IPS-20b (cell line): ENCODE data around the gene ADGRV1.

ENCODE experiments used
- H3K27ac ChIP-seq: one replicate; pipeline ENCODE4 v1.5.1; 2013; ENCODE audit warnings: low read length
- H3K27me3 ChIP-seq: 2 replicates; pipeline ENCODE4 v1.6.1; 2013; ENCODE audit warnings: mild to moderate bottlenecking, low read length, inconsistent platforms; ENCODE audit not compliant: insufficient read depth
- H3K36me3 ChIP-seq: 2 replicates; pipeline ENCODE4 v1.6.1; 2013; ENCODE audit warnings: low read depth, mild to moderate bottlenecking, inconsistent platforms, low read length, moderate library complexity; ENCODE audit not compliant: insufficient read depth
- H3K4me1 ChIP-seq: 2 replicates; pipeline ENCODE4 v1.6.1; 2013; ENCODE audit warnings: mild to moderate bottlenecking, control low read depth, inconsistent platforms, low read length, moderate library complexity; ENCODE audit not compliant: insufficient read depth
- H3K4me3 ChIP-seq: 2 replicates; pipeline ENCODE4 v1.5.1; 2013; ENCODE audit warnings: mild to moderate bottlenecking, low read length, inconsistent platforms
- H3K9ac ChIP-seq: 2 replicates; pipeline ENCODE4 v1.6.1; 2013; ENCODE audit warnings: low read depth, mild to moderate bottlenecking, inconsistent platforms, low read length, moderate library complexity
- H3K9me3 ChIP-seq: 2 replicates; pipeline ENCODE4 v1.6.1; 2013; ENCODE audit warnings: mild to moderate bottlenecking, low read depth, low read length, inconsistent platforms; ENCODE audit not compliant: insufficient read depth

Gene ADGRV1

DNA sequence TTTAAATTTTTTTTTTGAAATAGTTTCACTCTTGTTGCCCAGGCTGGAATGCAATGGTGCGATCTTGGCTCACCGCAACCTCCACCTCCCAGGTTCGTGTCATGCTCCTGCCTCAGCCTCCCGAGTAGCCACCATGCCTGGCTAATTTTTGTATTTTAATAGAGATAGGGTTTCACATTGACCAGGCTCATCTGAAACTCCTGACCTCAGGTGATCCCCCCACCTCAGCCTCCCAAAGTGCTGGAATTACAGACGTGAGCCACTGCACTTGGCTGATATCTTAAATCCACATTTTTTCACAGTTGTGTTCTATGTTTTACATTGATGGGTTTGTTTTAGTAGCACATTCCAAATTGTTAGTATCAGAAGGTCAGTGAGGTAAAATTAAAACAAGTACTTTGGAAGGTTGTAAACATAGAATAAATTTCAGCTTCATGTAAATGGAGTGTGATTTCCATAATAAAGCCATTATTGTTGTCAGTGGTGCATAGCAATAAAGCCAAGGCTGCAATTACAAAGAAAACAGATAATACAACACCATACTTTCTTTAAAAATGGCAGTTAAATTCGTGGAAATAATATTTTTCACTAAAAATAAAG is 537.3 kb downstream of the ADGRV1 start:
- H3K27me3 ChIP-seq = no peaks in the 10 kb centered on the region
- H3K4me1 ChIP-seq = peaks cover 24% of the 10 kb centered on the region
- H3K9ac ChIP-seq = peak overlapping the region; percentile 54; the same call in 1 of the 2 replicates
- H3K27ac ChIP-seq = no peak overlapping the region
- H3K36me3 ChIP-seq = no peaks in the 10 kb centered on the region
- peak overlapping the region; percentile 25; the same call in 1 of the 2 replicates for H3K4me3 ChIP-seq
- H3K9me3 ChIP-seq = no peaks in the 10 kb centered on the region

- Histone ChIP-seq H3K36me3 (peaks cover 14% of the 10 kb centered on the region), H3K9me3 (no peaks in the 10 kb centered on the region), H3K27ac (no peak overlapping the region), H3K27me3 (no peaks in the 10 kb centered on the region), H3K4me1 (peaks cover 26% of the 10 kb centered on the region), H3K4me3 (no peak overlapping the region), H3K9ac (no peak overlapping the region)
These were observed 539.9 kb downstream of the ADGRV1 start for GRCh38 chr5:91098541-91098940.

DNA sequence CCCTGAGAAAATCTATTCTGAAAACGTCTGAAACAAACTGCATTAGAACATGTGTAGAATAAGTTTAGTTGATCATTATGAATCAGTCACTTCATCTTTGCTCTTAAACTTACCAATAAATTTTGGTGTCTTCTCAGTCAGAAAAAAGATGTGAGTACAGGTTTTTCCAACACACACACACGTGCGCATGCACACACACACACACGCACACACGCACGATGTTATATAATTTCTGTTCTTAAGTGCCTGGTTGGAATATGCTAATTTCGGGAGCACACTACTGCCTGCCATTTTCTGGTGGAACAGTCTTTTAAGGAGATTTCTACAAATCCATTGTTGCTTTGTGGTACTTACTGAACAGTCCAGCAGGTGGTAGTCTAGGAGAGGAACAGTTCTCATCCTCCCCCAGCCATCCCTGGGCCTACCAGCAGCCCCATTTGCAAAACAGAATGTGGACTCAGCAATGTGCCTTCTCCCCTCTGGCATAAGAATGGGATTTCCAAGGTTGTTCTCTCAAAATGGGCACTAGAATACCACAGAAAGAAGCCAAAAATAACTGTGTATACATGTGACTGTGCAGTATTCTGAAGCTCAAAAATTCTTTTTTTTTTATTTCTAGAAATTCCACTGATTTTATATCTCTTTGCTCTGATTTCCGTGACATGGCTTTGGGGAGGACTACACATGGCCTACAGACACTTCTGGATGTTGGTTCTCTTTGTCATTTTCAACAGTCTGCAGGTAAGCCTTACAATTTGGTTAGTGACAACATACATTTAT is 543.2 kb downstream of the ADGRV1 start:
- Histone ChIP-seq H3K9ac (no peak overlapping the region), H3K9me3 (peaks cover 4% of the 10 kb centered on the region; the same call in 1 of the 2 replicates), H3K4me3 (no peak overlapping the region), H3K27ac (no peak overlapping the region), H3K36me3 (peaks cover 33% of the 10 kb centered on the region), H3K27me3 (no peaks in the 10 kb centered on the region), H3K4me1 (peaks cover 18% of the 10 kb centered on the region)

DNA sequence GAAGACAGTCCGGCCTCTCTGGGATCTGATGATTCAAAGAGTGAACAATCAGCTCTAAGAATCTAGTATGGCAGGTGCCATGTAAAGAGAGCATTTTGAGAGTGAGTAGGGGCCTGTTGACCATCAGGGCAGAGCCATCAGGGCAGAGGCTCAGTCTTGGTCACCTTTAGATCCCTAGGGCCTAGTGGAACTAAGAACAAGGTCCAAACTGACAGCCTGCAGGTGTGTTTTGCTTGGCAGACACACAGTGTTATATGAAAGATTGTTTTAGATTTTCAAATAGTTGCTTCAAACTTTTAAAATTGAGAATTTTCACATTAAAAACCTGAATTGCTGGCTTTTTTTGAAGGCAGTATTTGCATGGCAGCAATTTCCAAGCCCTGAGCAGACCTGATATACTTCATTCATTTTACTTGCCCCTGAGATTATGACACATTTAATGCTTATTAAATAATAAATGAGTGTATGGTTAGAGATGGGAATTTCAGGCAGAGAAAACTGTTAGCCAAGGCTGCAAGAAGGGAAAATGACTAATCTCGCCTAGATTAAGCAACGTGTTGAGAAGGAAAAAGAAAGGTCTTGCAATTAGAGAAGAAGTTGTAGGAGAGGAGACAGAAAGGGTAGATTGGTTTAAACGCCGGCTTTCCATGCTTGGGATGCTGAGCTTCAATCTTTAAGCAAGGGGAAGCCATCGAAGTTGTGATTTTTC is 544.9 kb downstream of the ADGRV1 start:
- Histone ChIP-seq H3K27ac (no peak overlapping the region), H3K27me3 (no peaks in the 10 kb centered on the region), H3K36me3 (peaks cover 33% of the 10 kb centered on the region), H3K4me1 (peaks cover 10% of the 10 kb centered on the region; the same call in 1 of the 2 replicates), H3K9me3 (peaks cover 4% of the 10 kb centered on the region; the same call in 1 of the 2 replicates), H3K4me3 (no peak overlapping the region), H3K9ac (no peak overlapping the region)

- Histone ChIP-seq H3K4me1 (peaks cover 10% of the 10 kb centered on the region; the same call in 1 of the 2 replicates), H3K27ac (no peak overlapping the region), H3K9ac (no peak overlapping the region), H3K9me3 (peaks cover 4% of the 10 kb centered on the region; the same call in 1 of the 2 replicates), H3K27me3 (no peaks in the 10 kb centered on the region), H3K4me3 (no peak overlapping the region), H3K36me3 (peaks cover 33% of the 10 kb centered on the region)
These were observed 545.5 kb downstream of the ADGRV1 start for GRCh38 chr5:91104062-91104448.

DNA sequence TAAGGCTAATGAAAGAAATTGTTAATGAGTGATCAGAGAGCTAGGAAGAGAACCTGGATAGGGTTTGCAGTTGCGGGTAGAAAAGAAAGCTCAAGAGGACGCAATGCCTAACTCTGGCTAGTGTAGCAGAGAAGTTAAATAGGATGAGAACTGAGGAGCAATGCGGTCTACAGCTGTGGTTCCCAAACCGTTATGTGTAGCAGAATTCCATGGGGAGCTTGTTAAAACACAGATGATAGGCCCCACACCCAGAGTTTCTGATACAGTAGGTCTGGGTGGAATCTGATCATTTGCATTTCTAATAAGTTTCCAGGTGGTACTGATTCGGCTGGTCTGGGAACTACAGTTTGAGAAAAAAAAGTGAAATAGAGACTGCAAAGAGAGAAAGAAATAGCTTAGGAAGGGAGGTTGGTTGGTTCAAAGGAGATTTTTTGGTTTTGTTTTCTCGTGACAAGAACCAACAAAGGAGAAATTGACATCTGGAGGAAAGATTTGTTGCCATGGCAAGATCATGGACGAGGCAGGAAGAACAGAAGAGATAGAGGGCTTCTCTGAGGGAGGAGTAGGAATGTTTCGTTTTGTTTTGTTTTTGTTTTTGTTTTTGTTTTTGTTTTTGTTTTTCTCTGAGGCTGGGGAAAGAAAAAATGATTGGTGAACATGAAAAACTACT is 548.4 kb downstream of the ADGRV1 start:
- no peak overlapping the region for H3K4me3 ChIP-seq
- H3K9ac ChIP-seq = no peak overlapping the region
- H3K4me1 ChIP-seq = peaks cover 5% of the 10 kb centered on the region; the same call in 1 of the 2 replicates
- H3K36me3 ChIP-seq = peaks cover 39% of the 10 kb centered on the region
- H3K27me3 ChIP-seq = no peaks in the 10 kb centered on the region
- H3K27ac ChIP-seq = no peak overlapping the region
- H3K9me3 ChIP-seq = peaks cover 4% of the 10 kb centered on the region; the same call in 1 of the 2 replicates

DNA sequence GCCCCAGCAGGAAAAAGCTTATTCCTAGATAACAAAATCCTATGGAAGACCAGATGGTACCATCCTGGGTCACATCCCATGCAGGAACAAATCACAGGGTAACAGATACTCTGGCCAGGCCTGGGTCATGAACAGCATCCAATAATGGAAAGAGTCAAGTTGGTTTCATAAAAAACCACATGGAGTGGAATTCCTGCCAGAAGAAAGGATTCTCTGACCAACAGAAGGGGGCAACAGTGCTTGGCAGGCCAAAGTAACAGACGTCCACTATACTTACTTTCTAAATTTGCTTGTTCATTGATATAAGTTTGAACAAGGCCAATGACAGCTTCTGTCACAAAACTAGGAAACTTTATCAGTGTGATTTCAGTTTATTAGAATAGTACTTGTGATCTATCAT is 551.0 kb downstream of the ADGRV1 start:
- Histone ChIP-seq H3K27me3 (no peaks in the 10 kb centered on the region), H3K4me1 (peaks cover 5% of the 10 kb centered on the region; the same call in 1 of the 2 replicates), H3K9me3 (peaks cover 4% of the 10 kb centered on the region; the same call in 1 of the 2 replicates), H3K9ac (no peak overlapping the region), H3K27ac (no peak overlapping the region), H3K36me3 (peaks cover 15% of the 10 kb centered on the region), H3K4me3 (no peak overlapping the region)

GRCh38 chr5:91110686-91111085 is 552.1 kb downstream of the ADGRV1 start:
- Histone ChIP-seq H3K4me1 (peaks cover 5% of the 10 kb centered on the region; the same call in 1 of the 2 replicates), H3K9ac (no peak overlapping the region), H3K27ac (no peak overlapping the region), H3K9me3 (no peaks in the 10 kb centered on the region), H3K27me3 (no peaks in the 10 kb centered on the region), H3K4me3 (no peak overlapping the region), H3K36me3 (0 out of 2 replicates have a peak, but pooled peaks cover 6% of the 10 kb centered on the region)

DNA sequence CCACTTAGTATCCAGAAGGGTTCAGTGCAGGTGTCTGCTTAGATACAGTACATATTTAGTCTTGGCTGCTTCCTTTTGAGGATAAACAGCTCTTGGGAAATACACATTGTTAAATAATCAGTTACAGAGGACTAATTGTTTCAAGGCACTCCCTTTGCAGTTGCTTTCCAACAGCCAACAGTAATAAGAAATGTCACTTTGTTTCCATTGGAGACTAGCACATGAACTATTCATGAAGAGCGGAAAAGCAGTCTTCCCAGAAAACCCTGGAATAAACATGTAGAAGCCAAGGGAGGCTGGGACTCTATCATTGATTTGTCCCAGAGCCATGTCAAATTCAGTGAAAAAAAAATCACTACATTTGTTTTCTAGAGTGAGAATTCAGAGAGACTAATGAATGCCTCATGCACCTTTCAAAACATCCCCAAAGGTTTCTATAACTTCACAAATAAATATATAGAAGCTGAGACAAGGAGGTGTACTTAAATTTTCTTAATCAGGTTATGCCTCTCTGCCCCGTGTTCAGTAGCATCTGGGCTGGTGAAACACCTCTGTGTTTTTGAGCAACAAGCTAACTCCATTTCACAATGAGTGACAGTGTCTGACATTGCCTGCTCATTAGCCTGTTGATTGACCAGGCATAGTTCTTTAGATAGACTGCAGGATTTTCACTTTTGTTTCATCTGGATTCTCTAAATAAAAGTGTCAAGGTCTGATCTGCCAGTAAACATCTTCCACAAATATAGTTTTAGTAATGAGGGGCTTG is 553.1 kb downstream of the ADGRV1 start:
- H3K4me1 ChIP-seq = peaks cover 4% of the 10 kb centered on the region; the same call in 1 of the 2 replicates
- 0 out of 2 replicates have a peak, but pooled peaks cover 6% of the 10 kb centered on the region for H3K36me3 ChIP-seq
- no peaks in the 10 kb centered on the region for H3K9me3 ChIP-seq
- H3K4me3 ChIP-seq = no peak overlapping the region
- H3K27ac ChIP-seq = no peak overlapping the region
- H3K9ac ChIP-seq = no peak overlapping the region
- H3K27me3 ChIP-seq = no peaks in the 10 kb centered on the region

DNA sequence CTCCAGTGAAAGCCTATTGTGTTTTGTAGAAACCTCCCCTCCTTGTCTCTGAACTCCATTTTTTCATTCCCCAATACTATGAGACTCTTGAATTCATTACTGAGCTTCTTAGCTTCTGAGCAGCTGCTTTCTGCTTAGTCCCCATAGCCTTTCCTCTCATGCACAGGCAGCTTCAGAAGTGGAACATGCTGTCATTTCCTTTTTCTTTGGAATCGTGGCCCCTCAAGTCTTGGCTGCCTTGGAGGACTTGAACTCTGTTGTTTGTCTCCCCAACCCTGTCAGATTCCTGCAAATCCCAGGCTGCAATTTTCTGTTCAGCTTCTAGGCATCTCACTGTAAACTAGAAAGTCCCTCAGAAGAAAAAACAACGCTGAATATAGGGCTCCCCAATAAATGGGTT is 556.1 kb downstream of the ADGRV1 start:
- 0 out of 2 replicates have a peak, but pooled peaks cover 7% of the 10 kb centered on the region for H3K36me3 ChIP-seq
- H3K27ac ChIP-seq = no peak overlapping the region
- no peak overlapping the region for H3K4me3 ChIP-seq
- no peak overlapping the region for H3K9ac ChIP-seq
- H3K27me3 ChIP-seq = no peaks in the 10 kb centered on the region
- H3K4me1 ChIP-seq = no peaks in the 10 kb centered on the region
- H3K9me3 ChIP-seq = no peaks in the 10 kb centered on the region
